WTC11 (cell line): ENCODE data around the gene KCNMB3.

Experiments
- ATF2 ChIP-seq: sonication (generic); formaldehyde crosslinking; IDR thresholded peaks from 2 replicates; pipeline ENCODE4 v1.8.1; 2022; ENCODE audit warnings: low read depth, missing genetic modification reagents, borderline replicate concordance
- CDX4 ChIP-seq: fragments of 250-450 bp; sonication (Bioruptor Pico); IDR thresholded peaks from 2 replicates; pipeline ENCODE4 v1.9.0; 2021; ENCODE audit warnings: moderate library complexity, mild to moderate bottlenecking, inconsistent platforms, borderline replicate concordance
- CTCF ChIP-seq: fragments of 200-600 bp; IDR thresholded peaks from 2 replicates; pipeline ENCODE4 v1.8.0; 2022; ENCODE audit warnings: antibody characterized with exemption
- ELF4 ChIP-seq: sonication (generic); formaldehyde crosslinking; IDR thresholded peaks from 2 replicates; pipeline ENCODE4 v1.8.1; 2022; ENCODE audit warnings: low read depth, mild to moderate bottlenecking, moderate library complexity, missing genetic modification reagents
- FOXP1 ChIP-seq: sonication (generic); formaldehyde crosslinking; IDR thresholded peaks from 2 replicates; pipeline ENCODE4 v1.8.0; 2022; ENCODE audit warnings: missing genetic modification reagents, mild to moderate bottlenecking, moderate library complexity, borderline replicate concordance
- JUN ChIP-seq: sonication (generic); formaldehyde crosslinking; IDR thresholded peaks from 2 replicates; pipeline ENCODE4 v1.8.0; 2023; ENCODE audit warnings: mild to moderate bottlenecking, missing genetic modification reagents
- MYBL2 ChIP-seq: sonication (generic); formaldehyde crosslinking; IDR thresholded peaks from 2 replicates; pipeline ENCODE4 v1.8.1; 2023; ENCODE audit warnings: mild to moderate bottlenecking, moderate library complexity, missing genetic modification reagents
- NR1H2 ChIP-seq: sonication (generic); formaldehyde crosslinking; IDR thresholded peaks from 2 replicates; pipeline ENCODE4 v1.9.0; 2021; ENCODE audit warnings: mild to moderate bottlenecking, moderate library complexity, missing genetic modification reagents
- PRRX2 ChIP-seq: fragments of 250-450 bp; sonication (Bioruptor Pico); IDR thresholded peaks from 2 replicates; pipeline ENCODE4 v1.8.0; 2021; ENCODE audit warnings: mild to moderate bottlenecking
- SMAD3 ChIP-seq: sonication (generic); formaldehyde crosslinking; IDR thresholded peaks from 2 replicates; pipeline ENCODE4 v1.8.0; 2022; ENCODE audit warnings: missing genetic modification reagents, mild to moderate bottlenecking, borderline replicate concordance
- USF2 ChIP-seq: sonication (generic); formaldehyde crosslinking; IDR thresholded peaks from 2 replicates; pipeline ENCODE4 v1.8.1; 2023; ENCODE audit warnings: mild to moderate bottlenecking, missing genetic modification reagents, moderate library complexity
- ZNF121 ChIP-seq: sonication (generic); formaldehyde crosslinking; IDR thresholded peaks from 2 replicates; pipeline ENCODE4 v1.8.0; 2023; ENCODE audit warnings: missing genetic modification reagents
- ZNF232 ChIP-seq: sonication (generic); formaldehyde crosslinking; IDR thresholded peaks from 2 replicates; pipeline ENCODE4 v1.8.0; 2022; ENCODE audit warnings: mild to moderate bottlenecking, missing genetic modification reagents

- TF ChIP-seq CTCF = no peak
- TF ChIP-seq PRRX2 (CRISPR knock-in tag) = no peak
- TF ChIP-seq FOXP1 (CRISPR knock-in tag) = no peak
- TF ChIP-seq NR1H2 (CRISPR knock-in tag) = no peak
- no peak for TF ChIP-seq ELF4
- TF ChIP-seq CDX4 (CRISPR knock-in tag) = no peak
- TF ChIP-seq SMAD3 (CRISPR knock-in tag) = no peak
- TF ChIP-seq USF2 (CRISPR knock-in tag) = no peak
- no peak for TF ChIP-seq ZNF232 (CRISPR knock-in tag)
- TF ChIP-seq ATF2 = no peak
- TF ChIP-seq ZNF121 = peak; percentile 78
- TF ChIP-seq JUN (CRISPR knock-in tag) = no peak
- no peak for TF ChIP-seq MYBL2 (CRISPR knock-in tag)
Measured at GRCh38 chr3:179256813-179257212, 5.9 kb upstream of the KCNMB3 start.
